ENCODE data around the gene C3orf62.

The C3orf62 gene

GRCh38 chr3:49276475-49277382, at the start of gene C3orf62:
TSS of gene C3orf62 (minus strand) at chr3:49277232. CDS start at chr3:49276872, 360 bp downstream.
- in situ Hi-C loops (cut with HindIII; ENCODE audit: low sequenced_read_pairs): no loop called here

- in situ Hi-C loops (cut with HindIII; ENCODE audit: low sequenced_read_pairs): no loop called here
These were observed 47.7 kb upstream of the C3orf62 start for GRCh38 chr3:49324768-49325167.

GRCh38 chr3:49316696-49317457, 39.8 kb upstream of the C3orf62 start:
- in situ Hi-C loops (cut with HindIII; ENCODE audit: low sequenced_read_pairs): no loop called here

- in situ Hi-C loops (cut with HindIII; ENCODE audit: low sequenced_read_pairs): no loop called here
These were observed 37.1 kb upstream of the C3orf62 start for GRCh38 chr3:49313896-49314688.

GRCh38 chr3:49311283-49311682, 34.3 kb upstream of the C3orf62 start:
- in situ Hi-C loops (cut with HindIII; ENCODE audit: low sequenced_read_pairs): no loop called here

GRCh38 chr3:49310677-49311076, 33.6 kb upstream of the C3orf62 start:
- in situ Hi-C loops (cut with HindIII; ENCODE audit: low sequenced_read_pairs): no loop called here

GRCh38 chr3:49305608-49306007, 28.6 kb upstream of the C3orf62 start:
- in situ Hi-C loops (cut with HindIII; ENCODE audit: low sequenced_read_pairs): no loop called here

GRCh38 chr3:49302613-49303012, 25.6 kb upstream of the C3orf62 start:
- in situ Hi-C loops (cut with HindIII; ENCODE audit: low sequenced_read_pairs): no loop called here

GRCh38 chr3:49300595-49300994, 23.6 kb upstream of the C3orf62 start:
- in situ Hi-C loops (cut with HindIII; ENCODE audit: low sequenced_read_pairs): no loop called here

GRCh38 chr3:49298511-49298910, 21.5 kb upstream of the C3orf62 start:
- in situ Hi-C loops (cut with HindIII; ENCODE audit: low sequenced_read_pairs): no loop called here

- in situ Hi-C loops (cut with HindIII; ENCODE audit: low sequenced_read_pairs): no loop called here
These were observed 19.9 kb upstream of the C3orf62 start for GRCh38 chr3:49296781-49297411.

- in situ Hi-C loops (cut with HindIII; ENCODE audit: low sequenced_read_pairs): no loop called here
These were observed 18.5 kb upstream of the C3orf62 start for GRCh38 chr3:49295489-49296058.

GRCh38 chr3:49294343-49294742, 17.3 kb upstream of the C3orf62 start:
- in situ Hi-C loops (cut with HindIII; ENCODE audit: low sequenced_read_pairs): no loop called here

- in situ Hi-C loops (cut with HindIII; ENCODE audit: low sequenced_read_pairs): no loop called here
These were observed 7.0 kb upstream of the C3orf62 start for GRCh38 chr3:49283997-49284396.

- in situ Hi-C loops (cut with HindIII; ENCODE audit: low sequenced_read_pairs): no loop called here
These were observed 2.3 kb upstream of the C3orf62 start for GRCh38 chr3:49279376-49279775.

- in situ Hi-C loops (cut with HindIII; ENCODE audit: low sequenced_read_pairs): no loop called here
These were observed 1.5 kb upstream of the C3orf62 start for GRCh38 chr3:49278548-49278947.

GRCh38 chr3:49277383-49277775, 347 bp upstream of the C3orf62 start:
- in situ Hi-C loops (cut with HindIII; ENCODE audit: low sequenced_read_pairs): no loop called here

- in situ Hi-C loops (cut with HindIII; ENCODE audit: low sequenced_read_pairs): no loop called here
These were observed 3.1 kb downstream of the C3orf62 start for GRCh38 chr3:49273825-49274532.

- in situ Hi-C loops (cut with HindIII; ENCODE audit: low sequenced_read_pairs): no loop called here
These were observed 6.0 kb downstream of the C3orf62 start for GRCh38 chr3:49271047-49271446.

GRCh38 chr3:49270156-49270500, 6.9 kb downstream of the C3orf62 start:
- in situ Hi-C loops (cut with HindIII; ENCODE audit: low sequenced_read_pairs): no loop called here
